HepG2 (cell line): ENCODE results near the gene TMEM235. TPM values are rescaled to one million over a fixed set of nuclear protein-coding genes. Genes with fewer than 3 reads are reported as not detected.

Experiments
- ATF6 ChIP-seq: sonication (generic); formaldehyde crosslinking; conservative IDR thresholded peaks from 2 replicates; pipeline ENCODE4 v1.4.0; 2020; ENCODE audit warnings: missing genetic modification reagents
- CREB1 ChIP-seq, 2 experiments: fragments of 450-650 bp in 1 of 2; IDR thresholded peaks; 2 replicates each; pipeline ENCODE4 v1.6.1; 2016 to 2017; ENCODE audit warnings: control low read depth in 1 of 2, mild to moderate bottlenecking in 1 of 2, missing compliant biosample characterization in 1 of 2, missing genetic modification characterization in 1 of 2
- CSRNP2 ChIP-seq: sonication (generic); formaldehyde crosslinking; conservative IDR thresholded peaks from 2 replicates; pipeline ENCODE4 v1.8.0; 2022; ENCODE audit warnings: low read depth, missing genetic modification reagents
- CTCF ChIP-seq: sonication (generic); formaldehyde crosslinking; IDR thresholded peaks from 2 replicates; pipeline ENCODE4 v1.5.0; 2020; ENCODE audit warnings: mild to moderate bottlenecking, missing genetic modification reagents, moderate library complexity
- E2F1 ChIP-seq: sonication (generic); formaldehyde crosslinking; IDR thresholded peaks from 2 replicates; pipeline ENCODE4 v1.5.0; 2020; ENCODE audit warnings: missing genetic modification reagents
- EHMT2 ChIP-seq: fragments of 200-600 bp; sonication (generic); IDR thresholded peaks from 2 replicates; pipeline ENCODE4 v1.7.0; 2017; ENCODE audit warnings: antibody characterized with exemption, low read depth, low read length, borderline replicate concordance
- FOXA3 ChIP-seq: IDR thresholded peaks from 2 replicates; pipeline ENCODE4 v1.6.1; 2016; ENCODE audit warnings: missing genetic modification reagents, missing compliant biosample characterization
- FOXO4 ChIP-seq: sonication (generic); formaldehyde crosslinking; conservative IDR thresholded peaks from 2 replicates; pipeline ENCODE4 v1.8.1; 2023; ENCODE audit warnings: missing genetic modification reagents
- GATA4 ChIP-seq: sonication (generic); IDR thresholded peaks from 2 replicates; pipeline ENCODE4 v1.6.1; 2016; ENCODE audit warnings: antibody characterized with exemption, low read depth, borderline replicate concordance
- PCBP1 ChIP-seq: fragments of 200-400 bp; formaldehyde crosslinking; IDR thresholded peaks from 2 replicates; pipeline ENCODE4 v1.6.1; 2017; ENCODE audit warnings: mild to moderate bottlenecking, low read depth, low read length, borderline replicate concordance
- TOE1 ChIP-seq: sonication (generic); formaldehyde crosslinking; IDR thresholded peaks from 2 replicates; pipeline ENCODE4 v1.4.0; 2020; ENCODE audit warnings: mild to moderate bottlenecking, missing genetic modification reagents
- YEATS4 ChIP-seq: sonication (generic); formaldehyde crosslinking; IDR thresholded peaks from 2 replicates; pipeline ENCODE4 v1.4.0; 2020; ENCODE audit warnings: missing genetic modification reagents, borderline replicate concordance
- ZFY ChIP-seq: sonication (generic); formaldehyde crosslinking; IDR thresholded peaks from 2 replicates; pipeline ENCODE4 v1.4.0; 2020; ENCODE audit warnings: missing genetic modification reagents
- ZNF281 ChIP-seq: sonication (generic); formaldehyde crosslinking; IDR thresholded peaks from 2 replicates; pipeline ENCODE4 v1.4.0; 2020; ENCODE audit warnings: missing genetic modification reagents, borderline replicate concordance
- ZNF7 ChIP-seq: IDR thresholded peaks from 2 replicates; pipeline ENCODE4 v1.6.1; 2016; ENCODE audit warnings: missing biosample characterization, missing genetic modification reagents
- ZNF766 ChIP-seq: sonication (generic); formaldehyde crosslinking; IDR thresholded peaks from 2 replicates; pipeline ENCODE4 v1.5.0; 2020; ENCODE audit warnings: missing genetic modification reagents, borderline replicate concordance
- polyA plus RNA-seq, 8 experiments: library from polyadenylated mRNA; depleted of rRNA in 3 of 8; stranded (reverse) in 7 of 8; unstranded in 1 of 8; fragments of >200 nt; fragmentation: Illumina TruSeq in 4 of 8; extraction: Trizol in 4 of 8; gene quantifications; 2 replicates each; pipeline versions ENCODE4 v1.2.1 to v1.2.3, GENCODE V29; 2011 to 2016; ENCODE audit warnings: low read depth in 4 of 8, missing spikeins in 1 of 8, mixed read lengths in 1 of 8; ENCODE audit not compliant: insufficient read depth in 1 of 8
- total RNA-seq, 5 experiments: library from RNA; depleted of rRNA; stranded (reverse); fragments of >200 nt; fragmentation: Illumina TruSeq; extraction: Trizol; gene quantifications; 2 replicates each; pipeline ENCODE4 v1.2.3, GENCODE V29; 2016; ENCODE audit warnings: low read depth in 1 of 5

TMEM235 gene
- total and polyA plus RNA-seq, 2 of the 13 experiments (the other 11 are each of a cell fraction or from before 2014, with no cell fraction given) = not detected

- peak; percentile 99 for TF ChIP-seq CTCF (CRISPR knock-in tag)
- TF ChIP-seq TOE1 = peak; percentile 78
- no peak for TF ChIP-seq YEATS4
- no peak for TF ChIP-seq CSRNP2 (CRISPR knock-in tag)
- no peak for TF ChIP-seq GATA4
- TF ChIP-seq EHMT2 = no peak
- TF ChIP-seq ATF6 (CRISPR knock-in tag) = 0 out of 2 replicates have a peak, but pooled peaks have one; percentile 80
- no peak for TF ChIP-seq ZNF7 (CRISPR knock-in tag)
- TF ChIP-seq ZFY (CRISPR knock-in tag) = peak; percentile 46; the same call in 1 of the 2 replicates
- TF ChIP-seq FOXO4 (CRISPR knock-in tag) = no peak
- 0 out of 2 replicates have a peak, but pooled peaks have one; percentile 23 for TF ChIP-seq E2F1 (CRISPR knock-in tag)
- no peak for TF ChIP-seq CREB1 (IDR thresholded peaks at IDR 0.05)
- no peak for TF ChIP-seq CREB1 (CRISPR knock-in tag; IDR thresholded peaks at IDR 0.05)
- peak; percentile 87 for TF ChIP-seq PCBP1
- TF ChIP-seq ZNF766 (CRISPR knock-in tag) = no peak
- peak; percentile 59 for TF ChIP-seq FOXA3
- no peak for TF ChIP-seq ZNF281 (CRISPR knock-in tag)
Measured at GRCh38 chr17:78250891-78251772, 19.7 kb downstream of the TMEM235 start (continued).
